ENCODE measurements around the gene ZNF212.
"Not testable (repeated sequence)": the region's sequence is repeated elsewhere in the genome, so short reads cannot be mapped to it uniquely, and the experiment has no call there.

ZNF212 gene

DNA sequence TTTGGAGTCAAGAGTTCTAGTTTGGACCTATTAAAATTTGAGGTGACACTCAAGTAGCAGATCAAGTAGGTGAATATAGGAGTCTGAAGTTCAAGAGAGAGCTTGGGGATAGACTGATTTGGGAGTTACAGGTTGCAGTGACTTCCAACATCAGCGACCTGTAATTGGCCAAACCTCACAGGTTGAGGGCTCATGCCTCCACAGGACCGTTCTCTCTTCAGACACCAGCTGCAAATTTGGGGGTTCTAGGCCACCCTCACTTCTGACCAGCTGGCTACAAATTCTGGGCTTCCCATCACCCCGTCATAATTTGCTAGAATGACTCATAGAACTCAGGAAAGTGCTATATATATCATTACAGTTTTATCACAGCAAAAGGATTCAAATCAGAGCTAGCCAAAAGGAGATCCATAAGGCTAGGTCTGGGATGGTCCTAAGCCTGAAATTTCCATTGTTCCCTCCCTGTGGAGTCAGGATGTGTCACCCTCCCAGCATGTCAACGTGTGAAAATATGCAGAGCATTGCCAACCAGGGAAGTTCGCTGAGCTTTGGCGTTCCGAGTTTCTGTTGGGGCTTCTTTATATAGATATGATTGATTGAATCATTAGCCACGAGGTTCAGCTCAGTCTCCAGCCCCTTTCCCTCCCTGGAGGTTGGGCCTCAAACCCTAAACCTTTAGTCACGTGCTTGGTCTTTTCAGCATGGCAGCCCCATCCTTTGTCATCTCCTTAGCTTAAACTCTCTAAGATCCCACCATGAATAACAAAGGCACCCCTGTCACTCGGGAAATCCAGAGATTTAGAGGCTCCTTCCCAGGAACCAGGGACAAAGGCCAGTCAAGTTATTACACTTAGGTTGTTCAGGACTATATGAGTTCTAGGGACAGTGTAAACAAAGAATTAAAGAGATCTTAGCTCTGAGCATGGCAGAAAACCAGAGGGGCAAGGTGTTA is 20.7 kb upstream of the ZNF212 start:
- no peak for DNase-seq

DNA sequence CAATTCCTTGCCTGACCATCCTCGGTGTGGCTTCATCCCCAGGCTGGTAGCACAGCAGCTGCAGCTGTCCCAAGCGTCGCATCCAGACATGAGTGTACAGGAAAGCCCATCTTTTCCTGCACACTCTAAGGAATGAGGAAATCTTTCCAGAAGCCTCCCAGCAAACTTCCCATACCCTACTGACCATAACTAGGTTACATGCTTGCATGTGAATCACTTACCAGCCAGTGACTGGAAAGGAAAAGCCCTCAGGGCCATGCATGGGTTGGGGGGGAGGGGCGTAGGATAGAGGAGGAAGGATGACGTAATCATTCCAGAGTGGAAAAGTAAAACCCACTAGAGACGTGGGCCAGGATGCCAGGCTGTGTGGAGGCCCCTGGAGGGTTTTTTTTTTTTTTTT is 18.9 kb upstream of the ZNF212 start:
- DNase-seq, result no peak

DNA sequence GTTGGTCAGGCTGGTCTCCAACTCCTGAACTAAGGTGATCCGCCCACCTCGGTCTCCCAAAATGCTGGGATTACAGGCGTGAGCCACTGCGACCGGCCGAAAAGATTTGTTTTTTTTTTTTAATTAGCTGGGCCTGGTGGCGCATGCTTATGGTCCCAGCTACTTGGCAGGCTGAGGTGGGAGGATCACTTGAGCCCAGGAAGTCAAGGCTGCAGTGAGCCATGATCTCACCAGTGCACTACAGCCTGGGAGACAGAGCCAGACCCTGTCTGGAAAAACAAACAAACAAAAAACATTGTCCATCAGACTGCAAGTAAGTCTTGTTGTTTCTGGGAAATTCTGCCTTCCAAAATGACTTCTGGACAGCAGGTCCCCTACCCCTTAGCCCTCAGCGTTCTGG is 16.3 kb upstream of the ZNF212 start:
- no peak for DNase-seq

GRCh38 chr7:149223761-149224160 is 15.7 kb upstream of the ZNF212 start:
- DNase-seq, result no peak

DNA sequence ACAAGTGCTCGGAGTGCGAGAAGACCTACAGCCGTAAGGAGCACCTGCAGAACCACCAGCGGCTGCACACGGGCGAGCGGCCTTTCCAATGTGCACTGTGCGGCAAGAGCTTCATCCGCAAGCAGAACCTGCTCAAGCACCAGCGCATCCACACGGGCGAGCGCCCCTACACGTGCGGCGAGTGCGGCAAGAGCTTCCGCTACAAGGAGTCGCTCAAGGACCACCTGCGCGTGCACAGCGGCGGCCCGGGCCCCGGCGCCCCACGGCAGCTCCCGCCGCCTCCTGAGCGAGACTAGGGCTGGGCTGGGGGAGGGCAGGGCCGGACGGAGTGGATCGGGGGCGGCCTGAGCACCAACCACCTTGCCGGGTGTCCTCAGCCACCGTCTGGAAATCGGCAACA is 15.1 kb upstream of the ZNF212 start:
- no peak for DNase-seq

DNA sequence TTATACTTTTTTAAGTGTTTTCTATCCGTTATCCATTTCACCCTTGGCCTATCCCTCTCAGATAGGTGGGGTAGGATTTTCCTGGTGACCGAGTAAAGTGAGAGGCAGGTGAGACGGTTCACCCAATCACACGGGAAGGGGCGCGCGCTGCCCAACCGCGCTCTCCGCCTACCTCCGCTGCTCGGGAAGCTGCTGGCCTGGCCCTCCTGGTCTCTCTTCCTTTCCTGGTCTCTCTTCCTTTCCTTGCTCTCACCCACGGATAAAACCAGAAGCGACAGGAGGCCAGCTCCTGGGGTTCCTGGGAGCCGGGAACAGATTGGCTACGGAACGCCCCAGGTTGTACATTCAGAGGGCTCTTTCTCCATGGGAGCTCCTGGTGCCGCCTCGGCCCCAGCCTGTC is 14.3 kb upstream of the ZNF212 start:
- no peak for DNase-seq

- DNase-seq, result no peak
These were observed 13.8 kb upstream of the ZNF212 start for GRCh38 chr7:149225656-149226055.

DNA sequence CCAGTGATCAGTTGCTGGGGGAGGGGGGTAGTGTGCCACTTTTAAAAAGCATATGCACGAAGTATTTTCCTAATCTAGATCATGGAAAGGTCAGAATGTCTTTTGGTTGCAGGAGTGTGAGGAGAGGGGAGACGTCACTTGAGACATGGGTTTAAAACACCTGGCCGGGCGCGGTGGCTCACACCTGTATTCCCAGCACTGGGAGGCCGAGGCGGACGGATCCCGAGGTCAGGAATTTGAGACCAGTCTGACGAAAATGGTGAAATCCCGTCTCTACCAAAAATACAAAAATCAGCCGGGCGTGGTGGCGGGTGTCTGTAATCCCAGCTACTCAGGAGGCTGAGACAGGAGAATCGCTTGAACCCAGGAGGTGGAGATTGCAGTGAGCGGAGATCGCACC is 13.1 kb upstream of the ZNF212 start:
- DNase-seq, result not testable (repeated sequence)

- no peak for DNase-seq
These were observed 12.5 kb upstream of the ZNF212 start for GRCh38 chr7:149226840-149227494.

- DNase-seq, result no peak
These were observed 10.5 kb upstream of the ZNF212 start for GRCh38 chr7:149228831-149229471.

GRCh38 chr7:149229526-149229925 is 9.9 kb upstream of the ZNF212 start:
- DNase-seq, result no peak

GRCh38 chr7:149232362-149232761 is 7.1 kb upstream of the ZNF212 start:
- no peak for DNase-seq

- DNase-seq, result not testable (repeated sequence)
These were observed 5.7 kb upstream of the ZNF212 start for GRCh38 chr7:149233655-149234204.

DNA sequence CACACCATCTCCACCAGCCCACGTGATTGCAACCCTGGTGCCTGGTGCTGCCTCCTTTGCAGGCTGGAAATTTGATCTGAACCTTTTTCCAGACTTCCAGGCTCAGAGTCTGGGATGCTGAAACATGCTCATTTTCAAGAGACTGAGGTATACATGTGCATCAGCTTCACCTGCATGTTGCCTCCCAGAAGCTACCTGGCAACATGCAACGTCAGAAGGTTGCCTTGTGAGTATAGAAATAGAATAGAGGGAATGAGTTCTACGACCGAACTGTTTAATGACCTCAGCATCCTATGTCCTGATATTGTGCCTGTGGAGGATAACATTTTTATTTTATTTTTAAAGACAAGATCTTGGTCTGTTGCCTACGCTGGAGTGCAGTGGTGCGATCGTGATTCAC is 1.9 kb upstream of the ZNF212 start:
- no peak for DNase-seq

DNA sequence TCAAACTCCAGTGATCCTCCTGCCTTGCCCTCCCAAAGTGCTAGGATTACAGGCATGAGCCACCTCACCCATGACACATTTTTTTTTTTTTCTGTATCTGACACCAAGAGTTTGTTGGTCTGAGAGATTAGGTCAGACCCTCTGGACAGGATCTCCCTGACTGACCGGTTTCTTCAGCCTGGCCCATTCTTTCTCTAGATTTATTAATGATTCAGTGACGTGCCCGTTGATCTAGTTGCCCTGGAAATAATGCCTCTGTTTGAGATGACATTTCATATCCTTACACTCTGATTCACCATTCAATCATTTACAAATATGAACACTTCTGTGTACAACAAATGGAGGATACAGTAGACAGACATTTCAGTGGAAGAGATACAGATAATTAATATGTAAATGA is 1.4 kb upstream of the ZNF212 start:
- DNase-seq, result no peak

DNA sequence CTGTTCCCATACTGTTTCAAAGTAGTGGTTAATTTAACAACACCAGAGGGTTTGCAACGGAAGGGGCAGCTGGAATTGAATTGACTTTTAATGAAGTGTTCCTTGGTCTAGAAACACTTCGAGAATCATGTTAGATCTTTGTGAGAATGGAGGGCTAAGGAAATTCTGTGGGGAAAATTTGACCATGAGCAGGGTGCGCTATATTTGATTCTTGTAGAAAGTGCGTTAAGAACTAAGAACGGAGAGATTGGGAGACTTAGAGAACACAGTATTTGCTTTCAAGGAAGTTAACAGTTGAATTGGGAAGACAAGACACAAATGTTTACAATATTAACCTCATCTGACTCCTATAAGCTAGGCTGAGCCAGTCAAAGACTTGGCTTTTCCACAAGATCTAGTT is 1.2 kb downstream of the ZNF212 start:
- DNase-seq, result no peak

DNA sequence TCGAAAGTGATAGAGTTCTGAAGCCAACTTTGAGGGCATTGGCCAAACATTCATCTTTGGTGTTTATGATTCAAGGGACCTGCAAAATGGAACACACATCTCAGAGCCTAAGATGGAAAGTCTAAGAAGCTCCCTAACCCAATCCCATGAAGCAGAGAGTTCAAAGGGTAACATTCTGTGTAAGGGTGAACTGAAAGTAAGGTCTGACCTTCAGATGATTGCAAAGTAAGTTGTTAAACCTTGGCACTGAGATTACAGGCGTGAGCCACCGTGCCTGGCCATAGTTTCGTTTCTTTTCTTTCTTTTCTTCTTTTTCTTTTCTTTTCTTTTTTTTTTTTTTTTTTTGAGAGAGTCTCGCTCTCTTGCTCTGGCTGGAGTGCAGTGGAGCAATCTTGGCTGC is 2.2 kb downstream of the ZNF212 start:
- DNase-seq, result no peak

DNA sequence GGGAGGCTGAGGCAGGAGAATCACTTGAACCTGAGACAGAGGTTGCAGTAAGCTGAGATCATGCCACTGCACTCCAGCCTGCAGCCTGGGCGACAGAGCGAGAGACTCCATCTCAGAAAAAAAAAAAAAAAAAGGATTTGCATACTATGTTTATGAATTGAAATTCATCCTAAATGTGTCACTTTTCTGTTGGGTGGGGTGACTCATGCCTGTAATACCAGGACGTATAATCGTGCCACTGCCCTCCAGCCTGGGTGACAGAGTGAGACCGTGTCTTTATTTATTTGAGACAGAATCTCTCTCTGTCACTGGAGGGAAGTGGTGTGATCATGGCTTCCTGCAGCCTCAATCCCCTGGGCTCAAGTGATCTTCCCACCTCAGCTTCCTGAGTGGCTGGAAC is 5.8 kb downstream of the ZNF212 start:
- DNase-seq, result no peak

DNA sequence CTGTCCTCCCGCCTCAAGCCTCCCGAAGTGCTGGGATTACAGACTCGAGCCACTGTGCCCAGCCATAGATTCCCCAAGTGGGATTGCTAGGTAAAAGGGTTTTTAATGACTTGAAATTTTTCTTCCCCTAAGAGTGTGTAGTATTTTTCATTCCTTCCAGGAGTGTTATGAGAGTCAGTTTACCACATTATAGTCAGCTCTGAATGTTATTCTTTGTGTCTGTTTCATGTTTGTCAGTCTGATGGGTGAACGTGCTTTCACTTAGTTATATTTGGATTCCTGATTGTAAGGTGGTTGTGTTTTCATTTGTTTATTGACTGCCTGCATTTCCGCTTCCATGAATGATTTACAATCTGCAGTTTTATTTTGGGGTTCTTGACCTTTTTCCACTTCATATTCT is 6.3 kb downstream of the ZNF212 start:
- no peak for DNase-seq

DNA sequence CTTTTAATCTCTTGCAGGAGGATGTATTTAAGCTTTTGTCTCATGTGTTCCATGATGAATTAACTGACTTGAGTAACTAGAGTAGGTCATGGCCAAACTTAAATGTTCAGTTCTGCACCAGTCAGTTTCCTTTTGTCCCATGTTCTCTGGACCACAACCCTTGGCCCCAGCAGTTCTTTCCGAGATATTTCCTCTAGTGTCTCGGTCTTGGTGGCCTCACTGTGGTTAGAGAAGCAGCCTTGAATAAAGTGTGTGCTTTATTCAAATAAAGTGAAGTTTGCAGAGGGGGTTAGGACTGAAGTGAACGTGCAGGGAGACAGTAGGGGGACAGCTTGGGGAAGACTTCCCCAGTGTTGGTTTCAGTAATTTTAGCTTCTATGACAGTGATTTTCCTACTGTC is 9.3 kb downstream of the ZNF212 start:
- no peak for DNase-seq

GRCh38 chr7:149250151-149250550 is 10.7 kb downstream of the ZNF212 start:
- not testable (repeated sequence) for DNase-seq

GRCh38 chr7:149251518-149251917 is 12.1 kb downstream of the ZNF212 start:
- not testable (repeated sequence) for DNase-seq

GRCh38 chr7:149252378-149252777 is 12.9 kb downstream of the ZNF212 start:
- DNase-seq, result no peak

Measured in right kidney (tissue), 1 donor.